Osteocyte (in vitro differentiated cells): ENCODE results near the gene NUP98. TPM values are rescaled to one million over a fixed set of nuclear protein-coding genes. Genes with fewer than 3 reads are reported as not detected.
"Not testable (repeated sequence)": the region's sequence is repeated elsewhere in the genome, so short reads cannot be mapped to it uniquely, and the experiment has no call there.

Source experiments
- DNase-seq: peaks from one replicate; pipeline ENCODE4 v3.0.0; 2021; ENCODE audit warnings: mixed read lengths; ENCODE audit not compliant: unreplicated experiment; ENCODE audit errors: extremely low spot score
- H3K27ac Mint-ChIP-seq: one replicate; pipeline ENCODE4 v1.8.0; 2021; ENCODE audit warnings: mild to moderate bottlenecking, mixed read lengths; ENCODE audit not compliant: unreplicated experiment
- H3K27me3 Mint-ChIP-seq: one replicate; pipeline ENCODE4 v1.8.0; 2021; ENCODE audit warnings: mixed read lengths; ENCODE audit not compliant: unreplicated experiment
- H3K36me3 Mint-ChIP-seq: one replicate; pipeline ENCODE4 v1.8.0; 2021; ENCODE audit warnings: mixed read lengths; ENCODE audit not compliant: unreplicated experiment
- H3K4me1 Mint-ChIP-seq: one replicate; pipeline ENCODE4 v1.8.0; 2021; ENCODE audit warnings: mixed read lengths; ENCODE audit not compliant: unreplicated experiment
- H3K4me3 Mint-ChIP-seq: one replicate; pipeline ENCODE4 v1.8.0; 2021; ENCODE audit warnings: mild to moderate bottlenecking, moderate library complexity, mixed read lengths; ENCODE audit not compliant: unreplicated experiment
- H3K9me3 Mint-ChIP-seq: one replicate; pipeline ENCODE4 v1.8.0; 2021; ENCODE audit warnings: mixed read lengths; ENCODE audit not compliant: unreplicated experiment
- total RNA-seq: library from RNA; stranded (reverse); gene quantifications from 2 replicates; pipeline ENCODE4 v1.2.1, GENCODE V29; 2021
- TF ChIP-seq, protein P1 (sequence below): fragments of 200-600 bp; sonication (generic); IDR thresholded peaks from 2 replicates; pipeline ENCODE4 v1.5.0; 2021; ENCODE audit warnings: antibody characterized with exemption, mild to moderate bottlenecking, moderate library complexity

Gene NUP98
- total RNA-seq, 1 donor from 2014 or later, result 68.9 TPM

DNA sequence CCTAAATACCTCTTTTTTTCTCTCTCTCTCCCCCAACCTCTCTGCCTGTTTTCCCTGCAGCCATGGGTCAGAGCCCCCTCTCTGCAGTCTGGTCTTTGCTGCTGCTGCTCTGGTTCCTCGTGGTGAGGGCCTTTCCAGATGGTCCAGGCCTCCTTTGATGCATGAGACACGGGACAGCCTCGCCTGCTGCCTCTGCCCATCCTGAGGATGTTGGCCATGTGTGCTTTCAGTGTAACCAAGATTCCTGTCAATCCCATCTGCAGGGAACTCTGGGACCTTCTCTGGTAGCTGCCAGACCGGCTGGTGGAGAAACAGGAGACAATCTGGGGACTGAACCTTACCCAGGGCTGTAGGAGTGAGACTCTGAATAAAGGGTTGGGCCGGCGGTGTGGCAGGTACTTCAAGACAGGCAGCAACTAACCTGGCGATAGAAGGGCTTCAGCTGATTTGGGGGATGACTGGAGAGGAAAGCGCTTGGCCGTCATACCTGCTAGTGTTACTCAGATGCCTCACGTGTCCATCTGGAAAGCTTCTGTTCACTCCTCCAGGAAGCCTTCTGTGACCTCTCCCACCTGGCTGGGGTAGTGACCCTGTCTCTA, 133.2 kb downstream of the NUP98 start:
- no peak overlapping the region for H3K27ac Mint-ChIP-seq
- DNase-seq, result no peak

DNA sequence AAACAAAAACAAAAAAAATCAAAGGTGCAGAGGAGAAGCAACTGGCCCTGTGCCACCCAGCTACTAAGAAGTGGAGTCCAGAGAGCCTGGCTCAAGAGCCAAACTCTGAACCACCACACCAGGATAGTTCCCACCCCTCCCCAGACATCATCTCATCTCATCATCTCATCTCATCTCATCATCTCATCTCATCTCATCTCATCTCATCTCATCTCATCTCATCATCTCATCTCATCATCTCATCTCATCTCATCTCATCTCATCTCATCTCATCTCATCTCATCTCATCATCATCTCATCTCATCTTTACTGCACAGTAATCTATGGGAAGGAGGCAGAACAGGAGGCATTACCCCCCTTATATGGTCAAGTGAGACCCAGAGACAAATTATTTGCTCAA, 134.5 kb downstream of the NUP98 start:
- no peak overlapping the region for H3K4me3 Mint-ChIP-seq
- H3K9me3 Mint-ChIP-seq, result no peaks in the 10 kb centered on the region
- H3K27ac Mint-ChIP-seq, result no peak overlapping the region
- DNase-seq, result no peak
- H3K27me3 Mint-ChIP-seq, result peaks cover 8% of the 10 kb centered on the region
- H3K4me1 Mint-ChIP-seq, result no peaks in the 10 kb centered on the region
- TF ChIP-seq, protein P1, sequence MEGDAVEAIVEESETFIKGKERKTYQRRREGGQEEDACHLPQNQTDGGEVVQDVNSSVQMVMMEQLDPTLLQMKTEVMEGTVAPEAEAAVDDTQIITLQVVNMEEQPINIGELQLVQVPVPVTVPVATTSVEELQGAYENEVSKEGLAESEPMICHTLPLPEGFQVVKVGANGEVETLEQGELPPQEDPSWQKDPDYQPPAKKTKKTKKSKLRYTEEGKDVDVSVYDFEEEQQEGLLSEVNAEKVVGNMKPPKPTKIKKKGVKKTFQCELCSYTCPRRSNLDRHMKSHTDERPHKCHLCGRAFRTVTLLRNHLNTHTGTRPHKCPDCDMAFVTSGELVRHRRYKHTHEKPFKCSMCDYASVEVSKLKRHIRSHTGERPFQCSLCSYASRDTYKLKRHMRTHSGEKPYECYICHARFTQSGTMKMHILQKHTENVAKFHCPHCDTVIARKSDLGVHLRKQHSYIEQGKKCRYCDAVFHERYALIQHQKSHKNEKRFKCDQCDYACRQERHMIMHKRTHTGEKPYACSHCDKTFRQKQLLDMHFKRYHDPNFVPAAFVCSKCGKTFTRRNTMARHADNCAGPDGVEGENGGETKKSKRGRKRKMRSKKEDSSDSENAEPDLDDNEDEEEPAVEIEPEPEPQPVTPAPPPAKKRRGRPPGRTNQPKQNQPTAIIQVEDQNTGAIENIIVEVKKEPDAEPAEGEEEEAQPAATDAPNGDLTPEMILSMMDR, result no peak
- H3K36me3 Mint-ChIP-seq, result peaks cover 9% of the 10 kb centered on the region

More for the DNA sequence above, 133.2 kb downstream of the NUP98 start:
- Mint-ChIP-seq H3K4me1 (no peaks in the 10 kb centered on the region), H3K9me3 (no peaks in the 10 kb centered on the region), H3K27me3 (no peaks in the 10 kb centered on the region), H3K36me3 (peaks cover 17% of the 10 kb centered on the region), H3K4me3 (no peak overlapping the region)
- TF ChIP-seq, protein P1, result no peak

DNA sequence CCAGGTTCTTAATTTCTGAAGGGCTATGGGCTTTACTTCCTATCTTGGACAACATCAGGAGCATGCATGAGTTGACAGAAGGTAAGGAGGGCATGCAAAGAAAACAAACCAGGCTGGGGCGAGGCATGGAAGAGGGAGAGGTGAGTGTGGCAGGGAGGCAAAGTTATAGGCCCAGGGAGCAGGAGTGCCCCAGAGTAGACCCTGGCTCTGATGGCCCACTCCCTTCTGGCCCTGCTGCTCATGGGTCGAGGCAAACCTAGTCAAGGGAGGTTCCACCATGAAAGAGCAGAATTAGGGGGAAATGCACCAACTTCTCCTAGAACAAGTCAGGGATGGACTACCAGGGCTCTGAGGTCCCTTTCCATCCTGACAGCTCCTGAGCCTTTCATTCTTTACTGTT, 136.4 kb downstream of the NUP98 start:
- peaks cover 12% of the 10 kb centered on the region for H3K27me3 Mint-ChIP-seq
- H3K4me3 Mint-ChIP-seq, result no peak overlapping the region
- TF ChIP-seq, protein P1, result no peak
- no peak overlapping the region for H3K27ac Mint-ChIP-seq
- DNase-seq, result no peak
- H3K9me3 Mint-ChIP-seq, result no peaks in the 10 kb centered on the region
- H3K4me1 Mint-ChIP-seq, result no peaks in the 10 kb centered on the region
- peaks cover 8% of the 10 kb centered on the region for H3K36me3 Mint-ChIP-seq

DNA sequence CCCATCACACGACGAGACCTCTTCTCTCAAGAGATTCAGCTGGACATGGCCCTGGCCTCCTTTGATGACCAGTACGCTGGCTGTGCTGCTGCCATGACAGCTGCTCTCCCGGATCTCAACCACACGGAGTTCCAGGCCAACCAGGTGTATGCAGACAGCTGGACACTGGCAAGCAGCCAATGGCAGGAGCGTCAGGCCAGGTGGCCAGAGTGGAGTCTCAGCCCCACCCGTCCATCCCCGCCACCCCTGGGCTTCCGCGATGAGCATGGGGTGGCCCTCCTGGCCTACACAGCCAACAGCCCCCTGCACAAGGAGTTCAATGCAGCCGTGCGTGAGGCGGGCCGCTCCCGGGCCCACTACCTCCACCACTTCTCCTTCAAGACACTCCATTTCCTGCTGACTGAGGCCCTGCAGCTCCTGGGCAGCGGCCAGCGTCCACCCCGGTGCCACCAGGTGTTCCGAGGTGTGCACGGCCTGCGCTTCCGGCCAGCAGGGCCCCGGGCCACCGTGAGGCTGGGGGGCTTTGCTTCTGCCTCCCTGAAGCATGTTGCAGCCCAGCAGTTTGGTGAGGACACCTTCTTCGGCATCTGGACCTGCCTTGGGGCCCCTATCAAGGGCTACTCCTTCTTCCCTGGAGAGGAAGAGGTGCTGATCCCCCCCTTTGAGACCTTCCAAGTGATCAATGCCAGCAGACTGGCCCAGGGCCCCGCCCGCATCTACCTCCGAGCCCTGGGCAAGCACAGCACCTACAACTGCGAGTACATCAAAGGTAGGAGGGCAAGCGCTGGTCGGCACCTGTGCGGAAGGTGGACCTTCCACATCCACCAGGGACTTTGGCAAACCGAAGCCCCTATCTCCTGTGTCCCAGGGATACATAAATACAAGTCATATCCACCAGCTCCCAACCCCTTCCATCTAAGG, 137.5 kb downstream of the NUP98 start:
- Mint-ChIP-seq H3K27me3 (peaks cover 12% of the 10 kb centered on the region), H3K27ac (no peak overlapping the region), H3K9me3 (no peaks in the 10 kb centered on the region), H3K36me3 (no peaks in the 10 kb centered on the region), H3K4me3 (no peak overlapping the region), H3K4me1 (no peaks in the 10 kb centered on the region)
- TF ChIP-seq, protein P1, result no peak
- DNase-seq, result no peak

DNA sequence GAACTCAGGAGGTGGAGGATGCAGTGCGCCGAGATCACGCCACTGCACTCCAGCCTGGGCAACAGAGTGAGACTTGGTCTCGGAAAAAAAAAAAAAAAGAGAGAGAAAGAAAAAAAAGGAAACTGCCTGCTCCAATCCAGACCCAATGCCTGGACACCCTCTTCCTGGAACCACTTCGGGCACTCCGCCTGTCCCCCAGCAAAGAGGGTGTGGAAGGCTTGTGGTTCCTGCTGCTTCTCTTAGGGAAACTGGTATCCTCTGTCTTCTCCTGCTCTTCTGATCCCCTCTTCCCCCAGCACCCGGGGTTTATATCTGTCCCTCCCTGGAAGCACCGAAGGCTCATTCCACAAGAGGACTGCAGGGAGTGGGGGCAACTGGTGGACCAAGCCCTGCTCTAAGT, 139.1 kb downstream of the NUP98 start:
- Mint-ChIP-seq H3K4me3 (no peak overlapping the region), H3K36me3 (no peaks in the 10 kb centered on the region), H3K4me1 (no peaks in the 10 kb centered on the region), H3K27me3 (peaks cover 12% of the 10 kb centered on the region), H3K27ac (no peak overlapping the region), H3K9me3 (no peaks in the 10 kb centered on the region)
- TF ChIP-seq, protein P1, result no peak
- no peak for DNase-seq

DNA sequence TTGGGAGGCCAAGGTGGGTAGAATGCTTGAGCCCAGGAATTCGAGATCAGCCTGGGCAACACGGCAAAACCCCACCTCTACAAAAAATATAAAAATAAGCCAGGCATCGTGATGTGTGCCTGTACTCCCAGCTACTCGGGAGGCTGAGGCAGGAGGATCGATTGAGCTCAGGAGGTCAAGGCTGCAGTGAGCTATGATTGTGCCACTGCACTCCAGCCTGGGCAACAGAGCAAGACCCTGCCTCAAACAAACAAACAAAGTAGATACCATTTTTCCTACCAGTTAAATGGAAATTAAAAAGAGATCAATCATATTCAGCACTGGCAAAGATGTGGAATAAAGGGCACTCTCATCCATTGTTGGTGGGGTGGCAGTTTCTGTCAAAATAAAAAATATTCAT, 140.0 kb downstream of the NUP98 start:
- H3K27me3 Mint-ChIP-seq, result peaks cover 12% of the 10 kb centered on the region
- not testable (repeated sequence) for H3K4me1 Mint-ChIP-seq

More for the DNA sequence above, 140.0 kb downstream of the NUP98 start:
- DNase-seq, H3K4me3 Mint-ChIP-seq, H3K27ac Mint-ChIP-seq, H3K9me3 Mint-ChIP-seq, H3K36me3 Mint-ChIP-seq: not testable (repeated sequence)
